Measurements from ENCODE around the gene TLCD3B.

The TLCD3B gene

DNA sequence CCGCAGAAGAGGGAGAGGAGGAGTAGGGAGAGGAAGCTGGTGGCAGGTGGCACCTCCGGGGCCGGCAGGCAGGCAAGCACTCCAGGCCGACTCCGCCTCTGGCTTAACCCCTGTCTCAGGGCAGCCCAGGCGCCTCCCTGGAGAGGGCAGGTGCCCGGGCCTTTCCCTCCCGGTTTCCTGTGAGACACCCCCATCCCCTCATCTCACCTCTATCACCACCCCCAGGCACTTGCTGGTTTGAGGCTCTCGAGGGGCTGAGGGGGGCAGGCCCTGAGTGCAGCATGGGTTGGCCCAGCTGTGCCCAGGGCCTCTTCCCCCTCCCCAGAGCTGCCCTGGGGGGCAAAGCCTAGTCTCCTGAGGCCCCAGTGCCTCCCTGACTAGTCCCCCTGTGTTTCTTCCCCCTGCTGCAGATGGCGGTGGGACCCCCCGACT lies 26.2 kb downstream of the TLCD3B start:
- Histone ChIP-seq H3K4me2 (ENCODE audit: low read length) (no peak overlapping the region), H3K4me1 (no peaks in the 10 kb centered on the region), H3K9me3 (ENCODE audit: control insufficient read depth, low read length) (no peaks in the 10 kb centered on the region), H3K79me2 (no peaks in the 10 kb centered on the region), H3K27me3 (ENCODE audit: control insufficient read depth, insufficient read depth, low read length) (no peaks in the 10 kb centered on the region), H2AFZ (no peak overlapping the region), H3K9ac (no peak overlapping the region), H3K27ac (no peak overlapping the region), H3K36me3 (ENCODE audit: control insufficient read depth, insufficient read depth, low read length) (no peaks in the 10 kb centered on the region), H3K4me3 (ENCODE audit: low read depth, low read length) (no peak overlapping the region)
- TF ChIP-seq, protein P1, sequence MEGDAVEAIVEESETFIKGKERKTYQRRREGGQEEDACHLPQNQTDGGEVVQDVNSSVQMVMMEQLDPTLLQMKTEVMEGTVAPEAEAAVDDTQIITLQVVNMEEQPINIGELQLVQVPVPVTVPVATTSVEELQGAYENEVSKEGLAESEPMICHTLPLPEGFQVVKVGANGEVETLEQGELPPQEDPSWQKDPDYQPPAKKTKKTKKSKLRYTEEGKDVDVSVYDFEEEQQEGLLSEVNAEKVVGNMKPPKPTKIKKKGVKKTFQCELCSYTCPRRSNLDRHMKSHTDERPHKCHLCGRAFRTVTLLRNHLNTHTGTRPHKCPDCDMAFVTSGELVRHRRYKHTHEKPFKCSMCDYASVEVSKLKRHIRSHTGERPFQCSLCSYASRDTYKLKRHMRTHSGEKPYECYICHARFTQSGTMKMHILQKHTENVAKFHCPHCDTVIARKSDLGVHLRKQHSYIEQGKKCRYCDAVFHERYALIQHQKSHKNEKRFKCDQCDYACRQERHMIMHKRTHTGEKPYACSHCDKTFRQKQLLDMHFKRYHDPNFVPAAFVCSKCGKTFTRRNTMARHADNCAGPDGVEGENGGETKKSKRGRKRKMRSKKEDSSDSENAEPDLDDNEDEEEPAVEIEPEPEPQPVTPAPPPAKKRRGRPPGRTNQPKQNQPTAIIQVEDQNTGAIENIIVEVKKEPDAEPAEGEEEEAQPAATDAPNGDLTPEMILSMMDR (IDR thresholded peaks at IDR 0.05): no peak

GRCh38 chr16:30004424-30004776 lies 26.7 kb downstream of the TLCD3B start:
- no peak overlapping the region for H2AFZ ChIP-seq
- no peak overlapping the region for H3K9ac ChIP-seq
- no peak overlapping the region for H3K4me2 ChIP-seq (ENCODE audit: low read length)
- H3K27ac ChIP-seq: no peak overlapping the region
- H3K4me1 ChIP-seq: no peaks in the 10 kb centered on the region
- H3K27me3 ChIP-seq (ENCODE audit: control insufficient read depth, insufficient read depth, low read length): no peaks in the 10 kb centered on the region
- TF ChIP-seq, protein P1 (IDR thresholded peaks at IDR 0.05): no peak
- no peaks in the 10 kb centered on the region for H3K79me2 ChIP-seq
- no peaks in the 10 kb centered on the region for H3K36me3 ChIP-seq (ENCODE audit: control insufficient read depth, insufficient read depth, low read length)
- H3K9me3 ChIP-seq (ENCODE audit: control insufficient read depth, low read length): no peaks in the 10 kb centered on the region
- H3K4me3 ChIP-seq (ENCODE audit: low read depth, low read length): no peak overlapping the region

DNA sequence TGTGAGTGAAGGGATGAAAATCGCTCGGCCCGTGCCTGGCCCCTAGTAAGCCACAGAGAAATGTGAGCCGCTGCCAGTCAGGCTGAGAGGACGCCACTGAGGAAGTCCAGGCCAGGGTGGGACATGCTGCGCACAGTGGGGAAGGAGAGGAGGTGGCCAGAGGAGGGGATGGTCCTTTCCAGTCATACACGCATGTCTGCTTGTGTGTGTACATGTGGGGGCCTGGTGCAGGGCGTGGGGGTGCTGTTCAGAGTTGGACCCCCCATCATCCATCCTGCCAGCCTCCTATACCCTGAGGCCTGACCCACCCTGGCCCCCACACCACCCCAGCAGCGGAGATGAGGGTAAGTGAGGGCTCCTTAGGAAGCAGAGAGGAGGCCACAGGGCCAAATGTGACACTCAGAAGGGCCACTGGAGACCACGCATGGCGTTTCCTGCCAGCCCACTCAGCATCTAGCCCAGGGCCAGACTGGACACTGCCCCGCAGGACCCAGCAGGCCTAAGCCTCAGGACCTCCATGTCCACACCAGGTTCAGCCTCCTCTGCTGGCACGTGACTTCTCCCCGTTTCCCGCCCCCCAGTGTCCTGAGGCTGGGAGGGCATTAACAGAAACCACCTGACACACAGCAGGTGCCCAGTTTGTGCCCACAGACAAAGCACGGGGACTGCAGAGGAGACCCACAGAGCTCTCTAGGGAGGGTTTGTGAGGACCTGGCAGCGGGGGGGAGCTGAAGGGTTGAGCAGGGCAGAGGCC lies 27.2 kb downstream of the TLCD3B start:
- no peaks in the 10 kb centered on the region for H3K27me3 ChIP-seq (ENCODE audit: control insufficient read depth, insufficient read depth, low read length)
- no peak overlapping the region for H3K27ac ChIP-seq
- no peaks in the 10 kb centered on the region for H3K36me3 ChIP-seq (ENCODE audit: control insufficient read depth, insufficient read depth, low read length)
- no peak overlapping the region for H2AFZ ChIP-seq
- no peak overlapping the region for H3K9ac ChIP-seq
- no peaks in the 10 kb centered on the region for H3K9me3 ChIP-seq (ENCODE audit: control insufficient read depth, low read length)
- H3K79me2 ChIP-seq: no peaks in the 10 kb centered on the region
- H3K4me1 ChIP-seq: no peaks in the 10 kb centered on the region
- TF ChIP-seq, protein P1 (IDR thresholded peaks at IDR 0.05): no peak
- no peak overlapping the region for H3K4me3 ChIP-seq (ENCODE audit: low read depth, low read length)
- no peak overlapping the region for H3K4me2 ChIP-seq (ENCODE audit: low read length)

DNA sequence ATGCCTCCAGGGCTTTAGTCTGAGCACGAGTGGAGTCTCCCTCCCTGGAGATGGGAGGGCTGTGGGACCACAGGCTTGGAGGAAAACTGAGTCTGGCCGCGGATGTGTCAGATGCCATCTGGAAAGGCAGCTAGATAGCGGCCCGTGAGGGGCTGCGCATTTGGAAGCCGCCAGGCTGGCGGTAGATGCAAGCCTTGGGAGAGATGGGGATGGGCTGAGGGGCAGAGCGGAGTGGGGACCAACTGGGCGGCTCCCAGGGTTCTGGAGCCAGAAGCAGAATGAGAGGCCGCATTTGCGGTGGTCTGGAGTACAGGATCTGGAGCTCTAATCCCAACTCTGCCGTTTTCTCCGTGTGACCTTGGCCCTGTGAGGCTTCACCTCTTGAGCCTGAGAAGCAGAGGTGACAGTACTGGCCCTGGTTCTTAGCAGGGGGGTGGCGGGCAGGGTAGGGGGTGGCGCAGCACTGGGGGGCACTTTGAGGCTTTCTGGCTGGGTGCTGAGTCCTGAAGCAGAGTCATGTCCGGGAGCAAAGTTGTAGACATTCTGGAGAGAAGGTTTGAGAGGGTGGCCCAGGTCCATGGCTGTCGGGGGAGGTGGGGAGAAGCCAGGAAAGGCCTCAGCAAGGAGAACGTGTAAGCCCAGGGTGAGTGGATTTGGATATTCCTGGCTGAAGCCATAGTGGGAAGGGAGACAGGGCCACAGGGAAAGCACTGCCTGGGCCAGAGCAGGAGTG lies 28.3 kb downstream of the TLCD3B start:
- Histone ChIP-seq H3K4me1 (no peaks in the 10 kb centered on the region), H3K9me3 (ENCODE audit: control insufficient read depth, low read length) (no peaks in the 10 kb centered on the region), H3K4me3 (ENCODE audit: low read depth, low read length) (no peak overlapping the region), H2AFZ (no peak overlapping the region), H3K36me3 (ENCODE audit: control insufficient read depth, insufficient read depth, low read length) (no peaks in the 10 kb centered on the region), H3K79me2 (no peaks in the 10 kb centered on the region), H3K4me2 (ENCODE audit: low read length) (no peak overlapping the region), H3K9ac (no peak overlapping the region), H3K27ac (no peak overlapping the region), H3K27me3 (ENCODE audit: control insufficient read depth, insufficient read depth, low read length) (no peaks in the 10 kb centered on the region)
- TF ChIP-seq, protein P1 (IDR thresholded peaks at IDR 0.05): no peak

Data from parathyroid adenoma (tissue), 2 donors.